ENCODE measurements around the gene WDR91.

WDR91 gene

GRCh38 chr7:135160858-135161653 lies 50.3 kb downstream of the WDR91 start:
- no peak for DNase-seq (ENCODE audit: low spot score)

DNA sequence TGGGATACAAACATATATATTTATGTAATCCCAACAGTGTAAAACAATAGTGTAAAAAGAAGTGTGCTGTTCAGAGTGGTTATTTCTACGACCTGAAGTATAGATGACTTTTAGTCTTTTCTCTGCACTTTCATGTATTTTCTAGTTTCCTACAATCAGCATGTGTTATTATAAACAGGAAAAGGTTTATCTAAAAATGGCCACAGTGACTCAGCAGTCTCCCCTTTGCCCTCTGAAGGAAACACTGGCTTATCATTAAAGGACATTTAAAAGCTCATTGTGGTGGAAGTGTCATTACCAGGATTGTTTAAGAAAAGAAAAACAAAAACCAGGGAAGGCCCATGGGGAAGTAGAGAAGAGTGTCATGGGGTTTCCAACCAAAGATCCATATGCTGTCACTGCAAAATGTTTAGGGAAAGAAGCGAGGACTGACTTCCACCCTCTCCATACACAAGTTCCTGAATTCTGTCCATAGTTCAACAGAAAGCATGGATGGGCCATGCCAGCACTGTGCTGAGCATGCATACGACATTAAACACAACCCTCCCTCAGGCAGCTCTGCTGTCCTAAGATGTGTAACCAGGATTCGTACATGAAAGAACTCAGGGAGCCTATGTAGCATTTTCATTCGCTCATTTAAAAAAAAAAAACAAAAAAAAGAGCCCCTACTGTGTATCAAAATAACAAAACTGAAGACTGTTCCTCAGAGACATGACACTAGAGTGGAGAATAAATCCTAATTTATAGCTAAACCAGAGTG lies 51.0 kb downstream of the WDR91 start:
- no peak for DNase-seq (ENCODE audit: low spot score)

DNA sequence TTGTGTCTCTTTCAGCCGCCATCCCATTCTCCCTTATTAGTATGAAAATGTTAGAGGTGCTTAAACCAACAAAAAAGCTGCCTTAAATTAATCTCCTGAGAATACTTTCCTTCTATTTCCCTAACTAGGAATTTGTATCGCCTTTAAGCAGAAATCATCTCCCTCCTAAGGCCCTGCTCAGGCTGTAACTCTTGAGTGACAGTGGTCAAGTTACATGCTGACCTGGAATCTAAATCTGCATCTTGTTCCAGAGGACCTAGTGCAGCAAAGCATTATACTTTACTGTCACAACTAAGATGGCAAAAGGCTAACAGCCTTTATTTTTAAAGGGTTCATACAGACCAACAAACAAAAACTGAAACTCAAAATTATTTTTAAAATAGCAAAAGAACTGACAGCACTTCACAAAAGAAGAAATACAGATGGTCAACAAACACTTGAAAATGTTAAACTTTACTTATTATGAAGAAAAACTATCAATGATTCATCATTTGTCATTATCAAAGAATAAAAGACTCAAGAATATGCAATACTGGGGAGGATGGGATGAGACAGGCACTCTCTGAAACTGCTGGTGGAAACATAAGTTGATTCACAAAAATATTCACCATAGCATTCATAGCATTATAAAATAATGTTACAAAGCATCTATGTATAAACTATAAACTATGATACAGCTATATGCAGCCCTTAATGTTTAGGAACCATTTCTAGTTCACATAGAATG lies 51.8 kb downstream of the WDR91 start:
- DNase-seq (ENCODE audit: low spot score), result no peak

GRCh38 chr7:135158874-135159273 lies 52.5 kb downstream of the WDR91 start:
- DNase-seq (ENCODE audit: low spot score), result no peak

DNA sequence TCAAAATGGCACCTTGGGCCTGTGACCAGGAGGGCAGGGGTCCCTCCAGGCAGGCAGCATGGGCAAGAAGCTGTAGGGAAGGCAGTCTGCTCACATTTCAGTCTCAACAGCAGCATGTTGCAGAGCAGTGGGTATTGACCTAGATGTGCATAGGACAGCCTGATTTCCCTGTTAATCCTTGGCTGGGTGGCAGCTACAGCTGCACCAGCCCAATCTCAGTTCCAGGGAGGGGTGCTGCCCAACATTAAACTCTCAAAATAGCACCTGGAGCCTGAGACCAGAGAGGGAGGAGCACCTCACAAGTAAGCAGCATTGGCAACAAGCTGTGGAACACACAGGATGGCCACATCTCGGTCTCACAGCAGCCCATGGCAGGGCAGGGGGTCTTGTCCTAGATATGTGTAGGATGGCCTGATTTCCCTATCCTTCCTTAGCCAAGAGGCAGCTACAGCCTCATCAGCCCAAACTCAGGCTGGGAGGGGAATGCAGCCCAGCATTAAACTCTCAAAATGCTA lies 53.1 kb downstream of the WDR91 start:
- no peak for DNase-seq (ENCODE audit: low spot score)

GRCh38 chr7:135156290-135156689 lies 55.0 kb downstream of the WDR91 start:
- no peak for DNase-seq (ENCODE audit: low spot score)

DNA sequence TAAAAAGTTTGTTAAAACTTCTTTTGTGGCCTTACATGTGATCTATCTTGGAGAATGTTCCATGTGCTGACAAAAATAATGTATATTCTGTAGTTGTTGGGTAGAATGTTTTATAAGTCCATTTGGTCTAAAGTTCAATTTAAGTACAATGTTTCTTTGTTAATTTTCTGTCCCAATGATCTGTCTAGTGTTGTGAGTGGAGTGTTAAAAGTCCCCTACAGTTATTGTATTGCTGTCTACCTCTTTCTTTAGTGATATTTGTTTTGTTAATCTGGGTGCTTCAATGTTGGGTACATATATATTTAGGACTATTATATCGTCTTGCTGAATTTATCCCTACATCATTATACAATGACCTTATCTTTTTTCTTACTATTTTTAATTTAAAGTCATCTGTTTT lies 56.6 kb downstream of the WDR91 start:
- DNase-seq (ENCODE audit: low spot score), result no peak

DNA sequence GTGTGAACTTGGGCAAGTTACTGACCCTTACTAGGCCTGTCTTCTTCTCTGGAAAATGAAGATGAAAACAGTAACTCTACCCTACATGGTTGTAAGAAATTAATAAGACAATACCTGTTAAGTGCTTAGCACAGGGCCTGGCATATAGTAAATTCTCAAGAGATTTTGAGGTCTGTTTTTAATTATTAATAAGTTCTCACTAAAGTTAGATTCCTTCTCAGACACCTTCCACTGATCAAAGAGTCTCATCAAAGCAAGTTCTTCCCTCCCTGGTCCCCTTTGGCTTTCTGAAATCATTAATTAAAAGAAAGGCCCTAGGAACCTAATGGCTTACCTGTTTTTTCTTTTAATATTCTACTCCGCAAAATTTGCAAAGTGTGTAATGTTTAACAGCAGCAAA lies 58.9 kb downstream of the WDR91 start:
- no peak for DNase-seq (ENCODE audit: low spot score)

DNA sequence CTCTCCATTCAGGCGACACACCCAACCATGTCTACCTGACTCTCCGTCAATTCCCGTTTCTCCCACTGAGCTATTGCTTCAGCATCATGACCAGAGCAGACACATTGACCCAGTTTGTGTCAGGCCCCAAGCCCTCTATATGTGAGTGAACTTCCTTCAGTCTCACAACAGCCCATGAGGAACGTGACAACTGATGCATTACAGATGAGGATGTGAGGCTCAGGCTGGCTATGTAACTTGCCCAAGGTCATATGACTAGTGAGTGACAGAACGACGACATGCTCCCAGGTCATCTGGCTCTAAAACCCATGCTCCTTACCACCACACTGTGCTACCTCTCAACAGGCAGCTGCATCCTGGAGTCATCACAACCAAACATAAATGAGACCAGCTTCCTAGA lies 59.8 kb downstream of the WDR91 start:
- DNase-seq (ENCODE audit: low spot score), result no peak

GRCh38 chr7:135151132-135151531 lies 60.2 kb downstream of the WDR91 start:
- no peak for DNase-seq (ENCODE audit: low spot score)

DNA sequence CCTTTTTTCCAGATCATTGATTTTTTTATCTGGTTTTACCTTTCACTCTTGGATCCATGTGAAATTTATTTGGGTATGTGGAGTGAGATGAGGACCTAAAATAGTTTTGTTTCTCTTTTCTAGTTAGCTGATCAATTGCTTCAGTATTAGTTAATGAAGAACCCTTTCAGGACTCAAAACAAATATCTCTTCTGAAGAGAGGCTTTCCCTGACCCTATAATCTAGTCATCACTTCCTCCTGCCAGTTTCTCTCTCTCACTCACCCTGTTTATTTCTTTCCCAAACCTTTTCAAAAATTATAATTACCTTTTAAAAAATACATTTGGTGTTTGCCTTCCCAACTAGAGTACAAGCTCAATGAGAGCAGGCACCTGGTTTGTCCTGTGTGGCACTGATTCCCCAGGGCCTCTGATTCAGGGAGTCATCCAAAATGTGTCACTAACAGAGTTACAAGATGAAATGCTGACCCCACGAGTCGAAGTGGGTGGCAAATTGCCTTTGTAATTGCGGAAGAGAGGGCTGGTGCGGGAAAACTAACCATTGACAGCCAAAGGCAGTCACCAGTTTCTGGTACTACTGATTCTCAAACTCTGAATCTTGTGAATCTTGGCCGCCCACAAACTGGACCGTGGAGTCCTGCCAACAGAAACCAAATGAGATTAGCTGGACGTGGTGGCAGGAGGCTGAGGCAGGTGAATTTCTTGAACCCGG lies 61.1 kb downstream of the WDR91 start:
- no peak for DNase-seq (ENCODE audit: low spot score)

GRCh38 chr7:135147899-135148721 lies 63.2 kb downstream of the WDR91 start, which contains the start of gene TMEM140:
TSS of gene TMEM140 (plus strand) at chr7:135148072. CDS start at chr7:135164442, 16,370 bp downstream.
- DNase-seq (ENCODE audit: low spot score), result peak; percentile 53

- DNase-seq (ENCODE audit: low spot score), result peak; percentile 30
Measured at GRCh38 chr7:135147341-135147898, 63.9 kb downstream of the WDR91 start.

DNA sequence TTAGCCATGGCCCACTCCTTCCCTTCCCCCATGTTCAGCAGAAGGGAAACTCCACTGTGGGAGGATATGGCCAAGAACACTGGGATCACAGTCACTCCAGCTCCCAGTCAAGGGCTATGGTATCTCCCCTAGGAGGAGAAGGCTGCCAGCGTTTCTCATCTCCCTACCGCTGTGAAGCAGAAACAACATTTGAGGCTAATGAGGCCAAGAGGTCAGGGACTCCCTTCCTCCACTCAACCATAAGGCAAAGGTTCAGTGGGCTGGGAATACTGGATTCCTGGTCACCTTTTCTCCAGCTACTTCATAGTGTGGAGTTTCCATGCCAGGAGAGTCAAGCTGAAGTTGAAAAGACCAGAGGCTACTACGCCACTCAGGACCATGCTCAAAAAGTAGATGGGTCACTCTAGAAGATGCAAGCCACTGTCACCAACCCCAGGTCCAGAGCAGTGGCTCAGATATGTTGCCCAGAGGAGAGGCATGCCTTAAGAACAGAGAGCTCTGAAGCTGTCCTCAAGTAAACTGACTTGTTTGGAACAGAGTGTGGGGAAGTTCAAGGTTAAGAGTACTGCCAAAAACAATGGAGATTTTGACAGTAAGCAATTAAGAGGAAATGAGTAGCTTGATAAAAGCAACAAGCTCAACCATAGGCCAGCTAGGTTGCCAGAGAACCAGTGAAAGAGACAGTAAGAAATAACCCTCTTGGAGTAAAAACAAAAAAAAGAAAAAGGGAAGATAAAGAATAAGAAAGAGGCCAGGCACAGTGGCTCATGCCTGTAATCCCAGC lies 67.2 kb downstream of the WDR91 start:
- no peak for DNase-seq (ENCODE audit: low spot score)
